GM18867 (cell line): ENCODE results near the gene SIAH2.

ENCODE experiments used
- ATAC-seq: cut with Tn5 transposase; IDR thresholded peaks from one replicate; pipeline ENCODE4 v1.9.1; 2021; ENCODE audit warnings: mild to moderate bottlenecking, moderate library complexity; ENCODE audit not compliant: unreplicated experiment

The SIAH2 gene

GRCh38 chr3:150775001-150775599 lies 12.1 kb upstream of the SIAH2 start:
- ATAC-seq, result no peak

DNA sequence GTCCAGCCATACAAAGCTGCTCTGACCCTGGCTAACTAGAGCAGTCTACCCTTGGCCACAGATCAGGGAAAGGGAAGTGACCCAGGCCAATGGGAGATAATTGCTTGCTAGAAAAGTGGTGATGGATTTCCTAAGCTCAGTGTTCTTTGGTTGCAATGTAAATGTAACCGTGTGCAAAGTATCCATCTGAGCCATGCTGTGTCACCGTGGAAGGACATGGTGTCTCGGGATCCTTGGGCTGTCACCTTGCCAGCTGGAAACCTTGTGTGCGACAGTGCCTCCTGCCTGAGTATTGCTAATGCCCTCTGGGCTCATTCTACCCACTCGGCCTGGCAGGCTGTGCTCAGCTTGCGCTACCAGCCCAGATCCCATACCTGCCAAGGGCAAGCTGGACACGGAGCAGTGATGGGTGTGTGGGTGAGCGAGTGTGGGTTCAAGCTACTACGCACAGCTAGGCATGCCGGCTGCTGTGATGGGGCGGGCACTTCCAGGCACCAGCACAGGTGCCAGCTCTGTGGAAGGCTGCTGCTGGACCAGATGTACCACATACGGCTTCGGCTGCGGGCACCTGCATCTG lies 10.7 kb upstream of the SIAH2 start:
- no peak for ATAC-seq

DNA sequence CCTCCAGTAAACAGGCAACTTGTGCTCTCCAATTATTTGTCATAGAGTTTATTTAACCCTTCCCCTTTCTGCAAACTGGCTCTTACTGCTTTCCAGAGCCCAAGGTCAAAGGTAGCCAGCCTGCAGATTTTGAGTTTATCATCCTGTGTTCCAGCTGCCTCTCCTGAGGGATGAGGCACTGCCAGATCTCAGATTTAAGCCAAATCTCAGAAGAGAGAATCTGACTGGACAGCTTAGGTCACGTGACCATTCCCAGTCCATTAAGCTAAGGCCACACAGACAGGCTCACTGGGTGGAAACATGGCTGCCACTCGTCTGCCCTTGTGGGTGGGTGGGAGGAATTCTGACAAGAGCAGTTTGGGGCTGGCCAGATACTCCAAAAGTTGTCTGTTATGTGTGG lies 8.6 kb upstream of the SIAH2 start:
- no peak for ATAC-seq

GRCh38 chr3:150770681-150771080 lies 7.7 kb upstream of the SIAH2 start:
- ATAC-seq, result no peak

DNA sequence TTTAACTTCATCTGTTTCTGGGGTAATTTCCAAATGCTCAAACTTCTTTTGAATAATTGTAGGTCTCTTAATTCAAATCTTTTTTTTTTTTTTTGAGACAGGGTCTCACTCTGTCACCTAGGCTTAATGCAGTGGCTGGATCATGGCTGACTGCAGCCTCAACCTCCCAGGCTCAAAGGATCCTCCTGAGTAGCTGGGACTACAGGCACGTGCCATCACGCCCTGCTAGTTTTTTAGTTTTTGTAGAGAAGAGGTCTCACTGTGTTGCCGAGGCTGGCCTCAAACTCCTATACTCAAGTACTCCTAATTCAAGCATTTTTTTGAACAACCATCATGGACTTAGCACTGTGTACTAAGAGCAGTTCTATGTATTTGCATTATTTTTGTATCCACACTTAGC lies 3.8 kb upstream of the SIAH2 start:
- ATAC-seq, result no peak

DNA sequence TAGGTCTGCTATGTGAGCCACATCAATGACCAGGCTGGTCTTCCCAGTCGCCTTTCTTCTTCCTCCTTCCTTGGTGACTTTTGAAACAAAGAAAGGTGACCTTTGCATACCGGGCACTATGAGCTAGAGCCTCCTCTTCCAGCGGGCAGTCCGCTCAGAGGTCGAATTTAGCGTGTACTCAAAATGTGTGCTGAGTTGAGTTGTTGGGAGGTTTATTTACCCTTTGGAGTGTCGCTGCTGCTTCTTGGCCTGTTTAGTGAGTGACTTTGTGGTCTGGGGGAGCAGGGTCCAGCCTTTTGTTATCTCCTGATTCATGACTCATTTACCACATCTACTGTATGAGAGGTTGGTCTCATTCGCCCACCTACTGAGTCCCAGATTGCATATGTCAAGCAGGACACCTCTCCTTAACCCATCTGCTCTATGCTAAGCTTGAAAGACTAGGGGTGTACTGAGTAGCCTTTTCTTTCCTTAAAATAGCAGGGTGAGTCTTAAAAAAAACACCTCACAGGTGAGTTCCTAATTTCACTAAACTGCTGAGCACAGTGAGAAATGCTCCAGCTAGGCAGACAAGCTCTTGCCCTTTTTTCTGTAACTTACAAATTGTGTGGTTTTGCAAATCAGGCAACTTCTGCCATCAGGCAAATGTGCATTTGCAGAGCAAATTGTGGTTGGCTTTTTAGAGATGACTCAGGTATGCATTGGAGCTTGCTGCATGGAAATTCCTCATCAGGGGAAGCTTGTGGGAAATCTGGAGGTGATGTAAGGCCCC lies 3.2 kb upstream of the SIAH2 start:
- ATAC-seq, result peak; percentile 29

GRCh38 chr3:150764967-150765366 lies 2.0 kb upstream of the SIAH2 start:
- no peak for ATAC-seq

DNA sequence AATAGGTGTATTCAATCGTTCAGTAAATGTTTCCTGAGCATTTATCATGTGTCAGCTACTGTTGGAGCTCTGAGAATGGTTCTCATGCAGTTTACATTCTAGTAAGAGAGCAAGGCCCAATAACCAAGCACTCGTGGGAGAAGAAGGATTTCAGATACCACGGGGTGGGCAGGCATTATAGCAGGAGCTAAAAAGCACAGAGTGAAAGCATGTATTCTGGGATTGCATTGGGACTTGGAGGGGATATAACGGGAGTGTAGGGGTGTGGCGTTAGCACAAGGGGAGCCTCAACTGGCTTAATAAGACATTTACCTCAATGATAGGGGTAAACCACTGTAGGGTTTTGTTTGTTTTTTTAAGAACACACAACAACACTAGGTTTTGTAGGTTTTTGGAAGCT lies 1.6 kb upstream of the SIAH2 start:
- no peak for ATAC-seq

DNA sequence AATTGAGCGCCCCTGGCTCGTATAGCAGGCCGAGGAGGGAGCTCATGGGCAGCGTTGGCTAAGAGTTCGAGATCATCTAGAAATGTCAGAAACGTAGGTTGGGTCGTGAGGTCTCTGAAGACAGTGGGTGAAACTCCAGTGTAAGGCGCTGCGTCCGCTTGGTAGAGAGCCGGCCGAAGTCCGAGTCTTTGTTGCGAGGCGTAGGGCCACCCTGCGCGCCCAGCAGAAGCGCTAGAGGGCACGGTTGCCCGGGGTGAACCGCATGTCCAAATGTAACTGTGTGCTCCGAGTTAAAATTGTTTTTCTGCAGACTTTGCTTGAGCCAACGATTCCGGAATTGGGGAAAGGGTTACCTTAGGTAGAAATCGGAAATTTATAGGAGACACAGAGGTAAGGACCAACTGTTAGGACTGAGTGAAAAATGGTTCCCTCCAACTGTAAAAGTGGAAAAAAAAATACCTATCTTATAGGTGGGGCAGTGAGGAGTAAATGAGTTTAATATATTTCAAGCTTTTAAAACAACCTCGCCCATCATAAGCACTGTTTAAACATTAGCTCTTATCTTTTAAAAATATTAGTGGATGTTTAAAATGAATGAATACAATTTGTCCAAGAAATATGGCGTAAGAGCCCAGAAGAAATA lies 993 bp upstream of the SIAH2 start:
- peak; percentile 16 for ATAC-seq

- ATAC-seq, result peak; percentile 10
These were observed 277 bp downstream of the SIAH2 start for GRCh38 chr3:150762662-150763121.

DNA sequence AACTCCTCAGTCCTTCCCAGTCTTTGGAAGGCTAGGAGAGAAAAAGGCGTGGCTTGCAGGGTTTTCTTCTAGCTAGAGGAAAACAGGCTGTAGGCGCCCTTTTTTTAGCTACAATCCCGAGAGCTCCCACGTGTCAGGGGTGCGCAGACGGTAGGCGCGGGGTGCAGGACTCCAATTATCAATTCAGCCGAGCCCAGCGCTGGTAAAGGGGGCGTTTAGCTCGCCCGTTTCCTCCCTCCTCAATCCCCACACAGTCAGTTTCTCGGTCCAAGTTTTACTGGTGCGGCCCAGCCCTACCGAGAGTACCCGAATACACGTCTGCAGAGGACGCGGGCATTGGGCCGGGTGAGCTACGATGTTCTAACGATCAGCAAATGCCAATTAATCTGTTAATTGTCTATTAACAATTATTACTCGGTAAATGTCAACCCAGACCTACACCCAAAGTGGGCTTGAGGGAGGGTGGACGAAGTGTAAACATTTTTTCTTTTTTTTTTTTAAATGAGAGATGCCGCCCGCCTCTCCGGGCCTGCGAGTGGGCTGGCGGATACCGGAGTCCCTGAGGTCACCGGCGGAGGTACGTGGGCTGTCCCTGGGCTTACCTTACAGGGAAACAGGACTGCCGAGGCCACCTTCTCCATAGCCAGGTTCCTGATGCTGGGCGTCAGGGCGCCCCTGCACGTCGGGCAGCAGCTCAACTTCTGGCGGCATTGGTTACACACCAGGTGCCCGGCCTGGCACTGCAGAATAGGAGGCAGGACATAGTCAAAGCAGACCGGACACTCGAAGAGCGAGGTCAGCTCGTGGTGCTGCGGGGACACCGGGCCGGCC lies 923 bp downstream of the SIAH2 start:
- ATAC-seq, result no peak

DNA sequence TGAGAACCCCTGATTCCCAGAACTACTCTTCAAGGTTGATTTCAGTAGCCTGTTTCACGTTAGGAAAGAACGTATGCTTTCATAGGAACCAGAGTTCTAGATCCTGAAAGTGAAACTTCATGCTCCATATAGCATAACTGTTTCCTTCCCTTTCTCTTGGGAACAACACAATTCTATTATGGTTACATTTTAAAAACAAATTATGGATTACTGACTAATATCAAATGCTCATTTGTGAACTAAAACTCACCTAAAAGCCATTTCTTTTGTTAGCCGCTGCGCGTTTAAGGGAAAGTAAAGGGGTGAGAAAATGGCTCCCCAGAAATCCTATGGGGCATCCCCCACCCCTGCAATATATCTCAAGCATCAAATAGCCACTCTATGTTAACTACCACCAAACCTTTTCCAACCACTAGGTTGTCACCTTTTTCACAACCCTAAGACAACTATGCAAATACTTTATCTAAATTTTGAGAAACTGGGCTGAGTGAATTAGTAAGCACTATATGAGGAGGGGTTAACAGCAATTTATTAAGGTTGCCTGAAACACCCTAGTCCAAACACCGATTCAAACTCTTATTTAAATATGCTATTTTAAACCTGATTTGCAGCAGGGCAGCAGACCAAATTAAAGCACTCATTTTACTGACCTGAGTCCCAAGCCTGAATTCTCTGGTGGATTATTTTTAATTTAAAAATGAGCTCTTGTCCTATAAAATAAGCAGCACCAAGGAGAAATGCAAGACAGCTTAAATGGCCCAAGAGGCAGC lies 2.4 kb downstream of the SIAH2 start:
- ATAC-seq, result peak; percentile 24

GRCh38 chr3:150759947-150760346 lies 3.0 kb downstream of the SIAH2 start:
- no peak for ATAC-seq

- no peak for ATAC-seq
These were observed 3.6 kb downstream of the SIAH2 start for GRCh38 chr3:150759319-150759718.

DNA sequence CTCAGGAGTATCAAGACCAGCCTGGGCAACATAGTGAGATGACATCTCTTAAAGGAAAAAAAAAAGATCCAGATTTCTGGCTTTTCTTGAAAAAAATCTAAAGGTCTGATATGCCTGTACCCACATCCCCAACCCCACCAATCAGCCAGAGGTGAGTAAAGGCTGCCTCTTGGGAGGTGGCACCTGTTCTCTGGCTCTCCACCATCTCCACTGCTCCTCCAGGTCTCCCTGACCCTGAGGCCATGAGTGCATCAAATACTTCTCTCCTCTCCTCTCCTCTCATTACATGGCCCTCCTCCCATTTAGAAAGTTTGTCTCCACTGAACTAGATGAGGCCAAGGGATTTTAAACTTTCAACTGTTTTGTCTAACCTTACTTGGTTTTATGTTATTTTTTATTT lies 5.2 kb downstream of the SIAH2 start:
- ATAC-seq, result no peak

DNA sequence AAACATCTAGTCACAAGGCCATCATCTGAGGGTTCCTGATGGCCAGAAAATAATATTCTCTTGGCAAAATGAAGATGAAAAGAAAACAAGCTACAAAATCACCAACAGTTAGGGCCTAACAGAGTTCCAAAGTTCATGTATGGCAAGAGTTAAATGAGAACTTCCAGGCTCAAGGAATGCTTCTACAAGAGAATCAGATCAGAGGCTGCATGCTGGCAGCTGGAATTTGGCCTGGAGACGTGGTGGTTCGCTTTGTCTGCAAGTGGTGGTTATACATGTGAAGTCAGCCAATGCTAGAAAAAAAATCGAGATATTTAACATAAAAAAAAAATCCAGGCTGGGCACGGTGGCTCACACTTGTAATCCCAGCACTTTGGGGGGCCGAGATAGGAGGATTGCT lies 5.6 kb downstream of the SIAH2 start:
- ATAC-seq, result no peak

GRCh38 chr3:150756491-150757059 lies 6.4 kb downstream of the SIAH2 start:
- ATAC-seq, result no peak

- ATAC-seq, result no peak
These were observed 7.1 kb downstream of the SIAH2 start for GRCh38 chr3:150755902-150756301.

GRCh38 chr3:150754896-150755295 lies 8.1 kb downstream of the SIAH2 start:
- no peak for ATAC-seq

DNA sequence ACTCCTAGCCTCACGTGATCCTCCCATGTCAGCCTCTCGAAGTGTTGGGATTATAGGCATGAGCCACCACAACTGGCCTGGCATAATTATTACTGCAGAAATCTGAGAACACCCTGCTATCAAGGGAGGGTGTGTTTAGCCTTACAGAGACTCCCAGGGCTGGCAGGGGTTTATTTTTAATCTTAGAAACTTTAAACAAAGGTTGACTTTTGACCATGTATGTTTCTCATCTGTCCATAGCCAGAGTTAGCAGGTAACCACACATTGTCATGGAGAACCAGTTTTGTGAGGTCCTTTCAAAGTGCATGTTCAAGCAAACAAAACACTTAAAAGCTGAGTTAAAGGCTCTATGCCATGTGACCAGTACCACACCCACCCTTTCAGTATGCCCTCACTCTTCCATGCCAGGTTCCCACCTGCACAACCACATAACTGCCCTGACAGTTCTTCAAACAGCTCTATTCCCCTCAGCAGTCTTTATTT lies 11.1 kb downstream of the SIAH2 start:
- no peak for ATAC-seq
